B cell (primary cell): Measurements from ENCODE around the gene BRIP1. TPM values are rescaled to one million over a fixed set of nuclear protein-coding genes. Genes with fewer than 3 reads are reported as not detected.

Experiments used
- ATAC-seq: fragments of 200-7000 bp; cut with Tn5 transposase; one replicate; pipeline ENCODE4 v1.10.0; 2021; ENCODE audit warnings: low read depth, mild to moderate bottlenecking, moderate number of reproducible peaks, moderate library complexity
- CTCF ChIA-PET: fragments of 350-600 bp; sonication (Branson Sonifier 250); formaldehyde crosslinking; loops from one replicate; lab custom pipeline; 2021; ENCODE audit warnings: antibody characterized with exemption, inconsistent platforms; lab: Charles Lee
- POLR2A ChIA-PET: fragments of 350-600 bp; sonication (Branson Sonifier 250); formaldehyde crosslinking; loops from one replicate; lab custom pipeline; 2021; ENCODE audit warnings: antibody characterized with exemption; lab: Charles Lee
- DNase-seq: peaks from one replicate; pipeline ENCODE4 v3.0.0; 2013
- H2AFZ ChIP-seq: 2 replicates; pipeline ENCODE4 v1.6.1; 2012; ENCODE audit warnings: mild to moderate bottlenecking, low read depth, low read length; ENCODE audit not compliant: insufficient read depth, poor library complexity, severe bottlenecking
- H3K27ac ChIP-seq, 2 donors: 1 replicate in 1 of 2; 2 replicates in 1 of 2; pipeline ENCODE4 v1.5.1; 2012 to 2013; ENCODE audit warnings: low read length in 2 of 2, mild to moderate bottlenecking in 2 of 2, moderate library complexity in 1 of 2
- H3K27me3 ChIP-seq, 4 experiments: fragments of 200-600 bp in 1 of 4; sonication (generic) in 1 of 4; replicated peaks in 1 of 4; 1 replicate in 2 of 4; 2 replicates in 2 of 4; pipeline versions ENCODE4 v1.6.1 to v1.7.0; 2013 to 2016; ENCODE audit warnings: low read length in 3 of 4, mild to moderate bottlenecking in 2 of 4, mixed read lengths in 1 of 4, moderate library complexity in 1 of 4; ENCODE audit not compliant: insufficient read depth in 4 of 4, control insufficient read depth in 3 of 4; ENCODE audit errors: control extremely low read depth in 1 of 4
- H3K36me3 ChIP-seq, 2 experiments: replicated peaks in 1 of 2; 1 replicate in 1 of 2; 2 replicates in 1 of 2; pipeline versions ENCODE4 v1.6.1 to v1.7.1; 2013; ENCODE audit warnings: low read length in 1 of 2; ENCODE audit not compliant: insufficient read depth in 2 of 2, control insufficient read depth in 1 of 2; ENCODE audit errors: control extremely low read depth in 1 of 2, extremely low read depth in 1 of 2
- H3K4me1 ChIP-seq, 2 donors: fragments of 200-600 bp in 1 of 2; sonication (generic) in 1 of 2; 1 replicate in 1 of 2; 2 replicates in 1 of 2; pipeline versions ENCODE4 v1.5.1 to v1.6.1; 2013 to 2017; ENCODE audit warnings: low read length in 2 of 2; ENCODE audit not compliant: control insufficient read depth in 2 of 2, insufficient read depth in 2 of 2
- H3K4me2 ChIP-seq: replicated peaks from 2 replicates; pipeline ENCODE3; 2012; ENCODE audit warnings: mild to moderate bottlenecking, low read depth, low read length; ENCODE audit not compliant: poor library complexity, severe bottlenecking
- H3K4me3 ChIP-seq, 5 experiments: fragments of 200-600 bp in 1 of 5; sonication (generic) in 1 of 5; 1 replicate in 3 of 5; 2 replicates in 2 of 5; pipeline versions ENCODE4 v1.5.1 to v1.7.0; 2011 to 2016; ENCODE audit warnings: low read length in 4 of 5, mild to moderate bottlenecking in 4 of 5, low read depth in 2 of 5, control low read depth in 1 of 5, moderate library complexity in 1 of 5; ENCODE audit not compliant: insufficient read depth in 1 of 5; ENCODE audit errors: control extremely low read depth in 1 of 5, extremely low read depth in 1 of 5
- H3K79me2 ChIP-seq: fragments of 200-600 bp; sonication (generic); one replicate; pipeline ENCODE4 v1.6.0; 2016; ENCODE audit warnings: low read length; ENCODE audit not compliant: control insufficient read depth, insufficient read depth
- H3K9ac ChIP-seq: fragments of 200-600 bp; sonication (generic); 2 replicates; pipeline ENCODE4 v1.6.1; 2017; ENCODE audit warnings: mild to moderate bottlenecking, low read length, moderate library complexity
- H3K9me3 ChIP-seq, 3 donors: one replicate each; pipeline versions ENCODE4 v1.6.1 to v1.7.1; 2013; ENCODE audit warnings: low read length in 2 of 3; ENCODE audit not compliant: control insufficient read depth in 2 of 3, insufficient read depth in 1 of 3; ENCODE audit errors: control extremely low read depth in 1 of 3
- H4K20me1 ChIP-seq: 2 replicates; pipeline ENCODE4 v1.6.0; 2012; ENCODE audit warnings: mild to moderate bottlenecking, low read length; ENCODE audit not compliant: insufficient read depth, control insufficient read depth, poor library complexity, severe bottlenecking
- H3K27ac Mint-ChIP-seq: one replicate; pipeline ENCODE4 v1.8.0; 2021; ENCODE audit warnings: mixed read lengths
- H3K27me3 Mint-ChIP-seq: one replicate; pipeline ENCODE4 v1.8.0; 2021; ENCODE audit warnings: mixed read lengths
- H3K4me1 Mint-ChIP-seq: one replicate; pipeline ENCODE4 v1.8.0; 2021; ENCODE audit warnings: mixed read lengths
- H3K4me3 Mint-ChIP-seq: one replicate; pipeline ENCODE4 v1.8.0; 2021; ENCODE audit warnings: mixed read lengths
- H3K9me3 Mint-ChIP-seq: one replicate; pipeline ENCODE4 v1.8.0; 2022; ENCODE audit warnings: mixed read lengths; ENCODE audit not compliant: insufficient read depth
- EZH2 ChIP-seq: IDR thresholded peaks from 2 replicates; pipeline ENCODE4 v1.6.1; 2012; ENCODE audit warnings: borderline replicate concordance, low read depth, mild to moderate bottlenecking, moderate library complexity, low read length; ENCODE audit not compliant: insufficient read depth, poor library complexity, severe bottlenecking
- WGBS: methylation state at CpG from one replicate; pipeline ENCODE4 v1.1.5; 2013; ENCODE audit warnings: missing lambda C conversion rate; ENCODE audit not compliant: insufficient coverage; 5-methylcytosine and 5-hydroxymethylcytosine counted together
- intact Hi-C: fragments of 100-400 bp; cut with micrococcal nuclease; formaldehyde crosslinking; loops from one replicate; pipeline ENCODE4 v1.10.0; 2022
- polyA plus RNA-seq: library from polyadenylated mRNA; depleted of rRNA; stranded (reverse); fragments of >200 nt; gene quantifications from 2 replicates; pipeline ENCODE4 v1.2.3, GENCODE V29; 2012
- total RNA-seq, 2 donors: library from RNA; stranded (reverse); fragments of 120-200 nt in 1 of 2; gene quantifications; 1 replicate in 1 of 2; 2 replicates in 1 of 2; pipeline versions ENCODE4 v1.2.3 to v1.2.4, GENCODE V29; 2013 to 2022
- TF ChIP-seq, protein P1 (sequence below): fragments of 200-600 bp; IDR thresholded peaks from one replicate; pipeline ENCODE4 v1.8.0; 2022; ENCODE audit warnings: antibody characterized with exemption, mild to moderate bottlenecking

Gene BRIP1
- total and polyA plus RNA-seq, 2 donors (not counting 1 experiment from before 2014, with no cell fraction given) = 0.89 to 2.4 TPM

- DNase-seq (no peak), ATAC-seq (no peak)
- Histone ChIP-seq H3K27me3 (no peaks in the 10 kb centered on the region), H4K20me1 (no peaks in the 10 kb centered on the region), H2AFZ (no peak overlapping the region), H3K36me3 (peaks cover 3 to 41% of the 10 kb centered on the region in 2 experiments), H3K27ac (no peak overlapping the region), H3K9me3 (no peaks in the 10 kb centered on the region), H3K9ac (no peak overlapping the region), H3K4me3 (no peak overlapping the region), H3K4me1 (no peaks in the 10 kb centered on the region), H3K79me2 (no peaks in the 10 kb centered on the region), H3K4me2 (no peak overlapping the region)
- WGBS = no CpG with 5 or more reads among the region's 3 CpGs
- no peak overlapping the region for H3K27ac Mint-ChIP-seq
- intact Hi-C loops = no loop called here
- no peaks in the 10 kb centered on the region for H3K9me3 Mint-ChIP-seq
- no peaks in the 10 kb centered on the region for H3K27me3 Mint-ChIP-seq
- ChIA-PET CTCF (no interaction called here), POLR2A (no interaction called here)
- H3K4me1 Mint-ChIP-seq = no peaks in the 10 kb centered on the region
- TF ChIP-seq, protein P1, sequence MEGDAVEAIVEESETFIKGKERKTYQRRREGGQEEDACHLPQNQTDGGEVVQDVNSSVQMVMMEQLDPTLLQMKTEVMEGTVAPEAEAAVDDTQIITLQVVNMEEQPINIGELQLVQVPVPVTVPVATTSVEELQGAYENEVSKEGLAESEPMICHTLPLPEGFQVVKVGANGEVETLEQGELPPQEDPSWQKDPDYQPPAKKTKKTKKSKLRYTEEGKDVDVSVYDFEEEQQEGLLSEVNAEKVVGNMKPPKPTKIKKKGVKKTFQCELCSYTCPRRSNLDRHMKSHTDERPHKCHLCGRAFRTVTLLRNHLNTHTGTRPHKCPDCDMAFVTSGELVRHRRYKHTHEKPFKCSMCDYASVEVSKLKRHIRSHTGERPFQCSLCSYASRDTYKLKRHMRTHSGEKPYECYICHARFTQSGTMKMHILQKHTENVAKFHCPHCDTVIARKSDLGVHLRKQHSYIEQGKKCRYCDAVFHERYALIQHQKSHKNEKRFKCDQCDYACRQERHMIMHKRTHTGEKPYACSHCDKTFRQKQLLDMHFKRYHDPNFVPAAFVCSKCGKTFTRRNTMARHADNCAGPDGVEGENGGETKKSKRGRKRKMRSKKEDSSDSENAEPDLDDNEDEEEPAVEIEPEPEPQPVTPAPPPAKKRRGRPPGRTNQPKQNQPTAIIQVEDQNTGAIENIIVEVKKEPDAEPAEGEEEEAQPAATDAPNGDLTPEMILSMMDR = no peak
- TF ChIP-seq EZH2 = no peak
- H3K4me3 Mint-ChIP-seq = no peak overlapping the region
These were observed 8.8 kb upstream of the BRIP1 start for GRCh38 chr17:61872099-61872498.

- DNase-seq (no peak), ATAC-seq (no peak)
- Mint-ChIP-seq H3K27ac (no peak overlapping the region), H3K27me3 (no peaks in the 10 kb centered on the region), H3K4me3 (no peak overlapping the region), H3K9me3 (no peaks in the 10 kb centered on the region), H3K4me1 (peaks cover 2% of the 10 kb centered on the region)
- Histone ChIP-seq H3K4me2 (no peak overlapping the region), H3K27me3 (no peaks in the 10 kb centered on the region), H3K36me3 (peaks cover 3 to 38% of the 10 kb centered on the region in 2 experiments), H4K20me1 (no peaks in the 10 kb centered on the region), H3K79me2 (no peaks in the 10 kb centered on the region), H3K4me1 (peaks cover 0 to 1% of the 10 kb centered on the region in 2 donors), H3K9ac (no peak overlapping the region), H2AFZ (no peak overlapping the region), H3K4me3 (no peak overlapping the region), H3K9me3 (no peaks in the 10 kb centered on the region), H3K27ac (no peak overlapping the region)
- intact Hi-C loops = no loop called here
- no CpG with 5 or more reads among the region's 3 CpGs for WGBS
- TF ChIP-seq, protein P1 = no peak
- TF ChIP-seq EZH2 = no peak
- ChIA-PET CTCF (no interaction called here), POLR2A (interaction anchor here (0.6 kb wide), 1 partner anchor 15 kb away, joined by 4 read pairs; no protein-coding TSS in a partner anchor)
These were observed 5.8 kb upstream of the BRIP1 start for GRCh38 chr17:61869138-61869537.
